Natural killer cell (primary cell): Measurements from ENCODE around the gene PPP1R17. TPM values are rescaled to one million over a fixed set of nuclear protein-coding genes. Genes with fewer than 3 reads are reported as not detected.

ENCODE experiments used
- ATAC-seq, 3 donors: fragments of 150-1000 bp in 2 of 3; fragments of 200-7000 bp in 1 of 3; cut with Tn5 transposase; 1 replicate in 1 of 3; 2 replicates in 2 of 3; pipeline ENCODE4 v1.10.0; 2021; ENCODE audit warnings: mild to moderate bottlenecking in 2 of 3, moderate library complexity in 2 of 3
- DNase-seq, 2 donors: peaks; one replicate each; pipeline versions ENCODE4 v3.0.0 to v3.0.0-alpha.2; 2013 to 2021; ENCODE audit warnings: mixed read lengths in 1 of 2
- H3K27ac ChIP-seq: one replicate; pipeline ENCODE4 v1.5.1; 2013; ENCODE audit warnings: mild to moderate bottlenecking, low read length
- H3K27me3 ChIP-seq: one replicate; pipeline ENCODE4 v1.6.1; 2013; ENCODE audit warnings: low read length; ENCODE audit not compliant: control insufficient read depth, insufficient read depth
- H3K36me3 ChIP-seq: one replicate; pipeline ENCODE4 v1.6.1; 2013; ENCODE audit warnings: low read length; ENCODE audit not compliant: control insufficient read depth, insufficient read depth
- H3K4me1 ChIP-seq: one replicate; pipeline ENCODE4 v1.6.1; 2013; ENCODE audit warnings: low read length; ENCODE audit not compliant: control insufficient read depth, insufficient read depth
- H3K4me3 ChIP-seq: one replicate; pipeline ENCODE4 v1.5.1; 2013; ENCODE audit warnings: low read length
- H3K9me3 ChIP-seq: one replicate; pipeline ENCODE4 v1.6.1; 2013; ENCODE audit warnings: low read length; ENCODE audit not compliant: control insufficient read depth, insufficient read depth
- H3K27ac Mint-ChIP-seq, 2 donors: one replicate each; pipeline ENCODE4 v1.8.0; 2022; ENCODE audit warnings: mild to moderate bottlenecking in 2 of 2, mixed read lengths in 2 of 2, moderate library complexity in 1 of 2
- H3K27me3 Mint-ChIP-seq, 2 donors: one replicate each; pipeline ENCODE4 v1.8.0; 2022; ENCODE audit warnings: low read depth in 2 of 2, mixed read lengths in 2 of 2
- H3K36me3 Mint-ChIP-seq: one replicate; pipeline ENCODE4 v1.8.0; 2022; ENCODE audit warnings: mixed read lengths
- H3K4me1 Mint-ChIP-seq, 2 donors: one replicate each; pipeline ENCODE4 v1.8.0; 2022; ENCODE audit warnings: mixed read lengths in 2 of 2
- H3K4me3 Mint-ChIP-seq: one replicate; pipeline ENCODE4 v1.8.0; 2022; ENCODE audit warnings: mild to moderate bottlenecking, moderate library complexity, mixed read lengths
- H3K9me3 Mint-ChIP-seq, 2 donors: one replicate each; pipeline ENCODE4 v1.8.0; 2022; ENCODE audit warnings: mixed read lengths in 2 of 2
- CTCF ChIP-seq: fragments of 200-600 bp; IDR thresholded peaks from one replicate; pipeline ENCODE4 v1.8.0; 2022; ENCODE audit warnings: antibody characterized with exemption
- WGBS: methylation state at CpG from one replicate; pipeline ENCODE4 v1.1.7; 2013; ENCODE audit warnings: missing lambda C conversion rate; ENCODE audit not compliant: insufficient coverage; 5-methylcytosine and 5-hydroxymethylcytosine counted together
- intact Hi-C: fragments of 100-400 bp; cut with micrococcal nuclease; formaldehyde crosslinking; loops from one replicate; pipeline ENCODE4 v1.14.2; 2022
- total RNA-seq, 4 donors: library from RNA; stranded (reverse); fragments of 120-200 nt in 1 of 4; gene quantifications; one replicate each; pipeline versions ENCODE4 v1.2.3 to v1.2.4, GENCODE V29; 2013 to 2022

The PPP1R17 gene
- total RNA-seq = not detected
- total RNA-seq (2013) = 0.07 TPM

- no peaks in the 10 kb centered on the region for H3K27me3 ChIP-seq
- Mint-ChIP-seq H3K27ac (no peak within 1 kb of the TSS), H3K9me3 (no peaks in the 10 kb centered on the region), H3K4me1 (no peaks in the 10 kb centered on the region), H3K4me3 (no peak within 1 kb of the TSS), H3K36me3 (no peaks in the 10 kb centered on the region), H3K27me3 (no peaks in the 10 kb centered on the region)
- DNase-seq = no peak
- H3K36me3 ChIP-seq = no peaks in the 10 kb centered on the region
- no peak for TF ChIP-seq CTCF
- WGBS = 72% methylated on average over 14 of the region's 14 CpGs
- no peak within 1 kb of the TSS for H3K4me3 ChIP-seq
- no peaks in the 10 kb centered on the region for H3K4me1 ChIP-seq
- H3K9me3 ChIP-seq = no peaks in the 10 kb centered on the region
- intact Hi-C loops = no loop called here
- ATAC-seq = no peak
- no peak within 1 kb of the TSS for H3K27ac ChIP-seq
Measured at GRCh38 chr7:31687024-31687748, at the start of gene PPP1R17. Gene PPP1R17, plus strand, starts transcription at chr7:31687215. Its CDS starts 5,227 bp downstream, at chr7:31692442.

- no peak for DNase-seq
- H3K27ac ChIP-seq = no peak overlapping the region
- 62% methylated on average over 1 of the region's 3 CpGs for WGBS
Measured at GRCh38 chr7:31640381-31640780, 46.6 kb upstream of the PPP1R17 start.

GRCh38 chr7:31642681-31643115 lies 44.3 kb upstream of the PPP1R17 start:
- 61% methylated on average over 5 of the region's 5 CpGs for WGBS
- DNase-seq = no peak
- Mint-ChIP-seq H3K9me3 (no peaks in the 10 kb centered on the region), H3K27ac (no peak overlapping the region), H3K27me3 (no peaks in the 10 kb centered on the region), H3K4me1 (no peaks in the 10 kb centered on the region), H3K36me3 (no peaks in the 10 kb centered on the region), H3K4me3 (no peak overlapping the region)
- Histone ChIP-seq H3K9me3 (no peaks in the 10 kb centered on the region), H3K4me3 (no peak overlapping the region), H3K27ac (no peak overlapping the region), H3K36me3 (no peaks in the 10 kb centered on the region), H3K4me1 (no peaks in the 10 kb centered on the region), H3K27me3 (no peaks in the 10 kb centered on the region)
- ATAC-seq = no peak
- no peak for TF ChIP-seq CTCF
- intact Hi-C loops = no loop called here

More at GRCh38 chr7:31640381-31640780, 46.6 kb upstream of the PPP1R17 start:
- H3K27me3 ChIP-seq = no peaks in the 10 kb centered on the region
- no peak for TF ChIP-seq CTCF
- Mint-ChIP-seq H3K36me3 (no peaks in the 10 kb centered on the region), H3K4me1 (no peaks in the 10 kb centered on the region), H3K4me3 (no peak overlapping the region), H3K9me3 (peaks cover 0 to 2% of the 10 kb centered on the region in 2 donors), H3K27me3 (no peaks in the 10 kb centered on the region), H3K27ac (no peak overlapping the region)
- no peak for ATAC-seq
- intact Hi-C loops = no loop called here
- no peak overlapping the region for H3K4me3 ChIP-seq
- no peaks in the 10 kb centered on the region for H3K36me3 ChIP-seq
- H3K4me1 ChIP-seq = no peaks in the 10 kb centered on the region
- no peaks in the 10 kb centered on the region for H3K9me3 ChIP-seq

GRCh38 chr7:31646942-31647341 lies 40.1 kb upstream of the PPP1R17 start:
- Histone ChIP-seq H3K4me1 (no peaks in the 10 kb centered on the region), H3K27me3 (no peaks in the 10 kb centered on the region), H3K4me3 (no peak overlapping the region), H3K27ac (no peak overlapping the region), H3K36me3 (no peaks in the 10 kb centered on the region), H3K9me3 (no peaks in the 10 kb centered on the region)
- intact Hi-C loops = no loop called here
- Mint-ChIP-seq H3K4me1 (no peaks in the 10 kb centered on the region), H3K4me3 (no peak overlapping the region), H3K9me3 (no peaks in the 10 kb centered on the region), H3K36me3 (no peaks in the 10 kb centered on the region), H3K27ac (no peak overlapping the region), H3K27me3 (no peaks in the 10 kb centered on the region)
- no peak for TF ChIP-seq CTCF
- no peak for DNase-seq
- WGBS = 98% methylated on average over 4 of the region's 4 CpGs
- ATAC-seq = no peak
